Retinal pigment epithelial cell (primary cell): ENCODE measurements around the gene DNM2.

Experiments used
- DNase-seq: peaks from one replicate; pipeline ENCODE4 v3.0.0-alpha.2; 2010; ENCODE audit warnings: low read depth
- H3K4me3 ChIP-seq: 2 replicates; pipeline ENCODE4 v1.5.1; 2011; ENCODE audit warnings: mild to moderate bottlenecking, low read length, control low read depth, moderate library complexity
- CTCF ChIP-seq: conservative IDR thresholded peaks from 2 replicates; pipeline ENCODE4 v1.5.1; 2011; ENCODE audit warnings: low read depth, low read length, control low read depth, inconsistent platforms

Gene DNM2

GRCh38 chr19:10701955-10702525, 15.8 kb upstream of the DNM2 start:
- DNase-seq, result no peak
- TF ChIP-seq CTCF, result peak; percentile 15

GRCh38 chr19:10706990-10707389, 10.9 kb upstream of the DNM2 start:
- TF ChIP-seq CTCF, result no peak
- no peak overlapping the region for H3K4me3 ChIP-seq

More at GRCh38 chr19:10701955-10702525, 15.8 kb upstream of the DNM2 start:
- H3K4me3 ChIP-seq, result peak overlapping the region; percentile 94

GRCh38 chr19:10707440-10707839, 10.4 kb upstream of the DNM2 start:
- DNase-seq, result no peak
- no peak for TF ChIP-seq CTCF
- no peak overlapping the region for H3K4me3 ChIP-seq

More at GRCh38 chr19:10706990-10707389, 10.9 kb upstream of the DNM2 start:
- no peak for DNase-seq

- no peak overlapping the region for H3K4me3 ChIP-seq
- TF ChIP-seq CTCF, result no peak
- no peak for DNase-seq
Measured at GRCh38 chr19:10708291-10708690, 9.6 kb upstream of the DNM2 start.

GRCh38 chr19:10712045-10712444, 5.8 kb upstream of the DNM2 start:
- H3K4me3 ChIP-seq, result no peak overlapping the region
- TF ChIP-seq CTCF, result no peak

GRCh38 chr19:10712754-10713153, 5.1 kb upstream of the DNM2 start:
- TF ChIP-seq CTCF, result no peak
- DNase-seq, result no peak
- H3K4me3 ChIP-seq, result no peak overlapping the region

More at GRCh38 chr19:10712045-10712444, 5.8 kb upstream of the DNM2 start:
- DNase-seq, result no peak

GRCh38 chr19:10713317-10713716, 4.6 kb upstream of the DNM2 start:
- TF ChIP-seq CTCF, result no peak
- H3K4me3 ChIP-seq, result no peak overlapping the region
- no peak for DNase-seq
